ENCODE results near the gene LYZL6. TPM values are rescaled to one million over a fixed set of nuclear protein-coding genes. Genes with fewer than 3 reads are reported as not detected.
"Not testable (repeated sequence)": the region's sequence is repeated elsewhere in the genome, so short reads cannot be mapped to it uniquely, and the experiment has no call there.

Gene LYZL6
- total and polyA plus RNA-seq, 4 donors: not detected

DNA sequence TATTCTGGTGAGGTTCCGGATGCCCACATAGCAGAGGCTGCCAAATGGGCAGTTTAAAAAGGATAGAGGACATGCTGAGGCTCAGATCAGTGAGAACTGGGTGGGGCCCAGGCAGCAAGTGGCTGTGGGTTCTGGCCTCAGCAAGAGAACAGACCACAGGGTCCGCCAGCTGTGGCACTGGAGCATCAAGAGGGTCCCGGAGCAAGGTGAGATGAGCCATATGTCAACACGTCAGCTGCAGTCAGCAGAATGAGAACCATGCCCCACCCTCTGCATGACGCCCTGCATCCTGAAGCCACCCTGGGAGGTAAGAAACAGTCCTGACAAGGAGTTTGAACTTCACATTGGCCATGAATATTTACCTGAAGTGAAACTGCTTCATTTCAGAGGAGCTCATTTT lies 43.2 kb downstream of the LYZL6 start:
- TF ChIP-seq, protein P1, sequence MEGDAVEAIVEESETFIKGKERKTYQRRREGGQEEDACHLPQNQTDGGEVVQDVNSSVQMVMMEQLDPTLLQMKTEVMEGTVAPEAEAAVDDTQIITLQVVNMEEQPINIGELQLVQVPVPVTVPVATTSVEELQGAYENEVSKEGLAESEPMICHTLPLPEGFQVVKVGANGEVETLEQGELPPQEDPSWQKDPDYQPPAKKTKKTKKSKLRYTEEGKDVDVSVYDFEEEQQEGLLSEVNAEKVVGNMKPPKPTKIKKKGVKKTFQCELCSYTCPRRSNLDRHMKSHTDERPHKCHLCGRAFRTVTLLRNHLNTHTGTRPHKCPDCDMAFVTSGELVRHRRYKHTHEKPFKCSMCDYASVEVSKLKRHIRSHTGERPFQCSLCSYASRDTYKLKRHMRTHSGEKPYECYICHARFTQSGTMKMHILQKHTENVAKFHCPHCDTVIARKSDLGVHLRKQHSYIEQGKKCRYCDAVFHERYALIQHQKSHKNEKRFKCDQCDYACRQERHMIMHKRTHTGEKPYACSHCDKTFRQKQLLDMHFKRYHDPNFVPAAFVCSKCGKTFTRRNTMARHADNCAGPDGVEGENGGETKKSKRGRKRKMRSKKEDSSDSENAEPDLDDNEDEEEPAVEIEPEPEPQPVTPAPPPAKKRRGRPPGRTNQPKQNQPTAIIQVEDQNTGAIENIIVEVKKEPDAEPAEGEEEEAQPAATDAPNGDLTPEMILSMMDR (IDR thresholded peaks at IDR 0.05; ENCODE audit: control extremely low read depth, extremely low read depth): no peak
- Histone ChIP-seq H3K27ac (ENCODE audit: low read depth in 1 of 2, low read length in 1 of 2) (no peak overlapping the region), H3K36me3 (ENCODE audit: control insufficient read depth in 4 of 4, insufficient read depth in 4 of 4, low read length in 4 of 4) (no peaks in the 10 kb centered on the region), H3K27me3 (ENCODE audit: control insufficient read depth in 3 of 3, insufficient read depth in 3 of 3, low read length in 2 of 3) (no peaks in the 10 kb centered on the region), H3K4me3 (no peak overlapping the region), H3K4me1 (ENCODE audit: control insufficient read depth in 5 of 5, insufficient read depth in 5 of 5, low read length in 5 of 5) (no peaks in the 10 kb centered on the region), H3K9me3 (ENCODE audit: control insufficient read depth in 4 of 4, insufficient read depth in 3 of 4, low read length in 3 of 4) (no peaks in the 10 kb centered on the region), H3K9ac (ENCODE audit: insufficient read depth in 1 of 2, low read length in 2 of 2) (no peak overlapping the region)
- ATAC-seq (ENCODE audit: insufficient read depth, low FRiP score) (no peak), DNase-seq (no peak)
- WGBS, 2 donors: 76 to 89% methylated on average over 5 of the region's 5 CpGs

DNA sequence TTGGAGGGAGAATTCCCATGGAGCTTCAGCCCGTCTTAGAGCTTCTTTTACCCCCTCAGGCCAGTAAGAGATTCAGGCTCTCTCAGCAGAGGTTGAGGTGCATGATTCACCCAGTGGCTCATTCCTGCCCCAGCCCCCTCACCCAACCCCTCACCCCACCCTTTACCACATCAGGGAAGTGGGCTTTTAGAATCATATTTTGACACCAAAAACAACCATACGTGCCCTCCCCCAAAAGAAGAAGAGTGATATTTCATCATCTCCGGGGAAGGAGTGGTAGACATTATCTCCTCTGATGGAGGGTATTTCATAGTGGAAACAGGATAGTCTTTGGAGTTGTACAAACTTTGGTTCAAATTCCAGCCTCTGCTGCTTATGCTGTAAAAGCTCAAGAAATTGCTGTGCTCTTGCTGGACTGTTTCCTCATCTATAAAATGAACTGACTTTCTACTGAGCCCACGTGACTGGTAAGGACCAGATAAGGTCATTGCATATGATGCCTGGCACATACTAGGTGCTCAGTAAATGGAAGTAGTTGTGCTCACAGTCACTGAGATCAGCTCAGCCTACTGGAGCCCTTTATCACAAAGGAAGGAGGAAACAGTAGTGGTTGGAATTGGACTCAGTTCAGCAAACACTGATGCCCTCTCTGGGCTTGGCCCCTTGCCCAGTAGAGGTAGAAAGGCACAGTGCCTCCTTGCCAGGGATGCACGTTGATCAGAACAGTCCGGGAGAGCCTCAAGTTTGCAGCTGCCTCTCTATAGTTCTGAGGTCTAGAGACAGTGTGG lies 45.0 kb downstream of the LYZL6 start:
- H3K9me3 ChIP-seq (ENCODE audit: control insufficient read depth in 4 of 4, insufficient read depth in 3 of 4, low read length in 3 of 4): no peaks in the 10 kb centered on the region
- no peaks in the 10 kb centered on the region for H3K4me1 ChIP-seq (ENCODE audit: control insufficient read depth in 5 of 5, insufficient read depth in 5 of 5, low read length in 5 of 5)
- H3K36me3 ChIP-seq (ENCODE audit: control insufficient read depth in 4 of 4, insufficient read depth in 4 of 4, low read length in 4 of 4): no peaks in the 10 kb centered on the region
- TF ChIP-seq, protein P1 (IDR thresholded peaks at IDR 0.05; ENCODE audit: control extremely low read depth, extremely low read depth): no peak
- H3K27ac ChIP-seq (ENCODE audit: low read depth in 1 of 2, low read length in 1 of 2): no peak overlapping the region
- ATAC-seq (ENCODE audit: insufficient read depth, low FRiP score): no peak
- H3K4me3 ChIP-seq: no peak overlapping the region
- H3K9ac ChIP-seq (ENCODE audit: insufficient read depth in 1 of 2, low read length in 2 of 2): no peak overlapping the region
- WGBS, 2 donors: 27 to 51% methylated on average over 6 of the region's 6 CpGs
- H3K27me3 ChIP-seq (ENCODE audit: control insufficient read depth in 3 of 3, insufficient read depth in 3 of 3, low read length in 2 of 3): no peaks in the 10 kb centered on the region
- DNase-seq: no peak

DNA sequence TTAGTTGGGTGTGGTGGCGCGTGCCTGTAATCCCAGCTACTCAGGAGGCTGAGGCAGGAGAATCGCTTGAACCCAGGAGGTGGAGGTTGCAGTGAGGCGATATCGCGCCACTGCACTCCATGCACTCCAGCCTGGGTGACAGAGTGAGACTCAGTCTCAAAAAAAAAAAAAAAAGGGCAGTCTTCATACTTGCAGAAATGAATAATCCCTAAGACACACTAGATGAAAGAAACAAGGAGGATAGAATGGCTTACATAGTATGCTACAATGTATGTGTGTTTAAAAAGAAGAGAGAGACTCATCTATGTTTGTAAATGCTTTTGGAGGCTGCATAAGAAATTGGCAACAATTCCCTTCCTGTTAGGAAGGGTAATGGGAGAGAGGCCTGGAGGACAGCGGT lies 45.7 kb downstream of the LYZL6 start:
- H3K9me3 ChIP-seq (ENCODE audit: control insufficient read depth in 4 of 4, insufficient read depth in 3 of 4, low read length in 3 of 4); H3K36me3 ChIP-seq (ENCODE audit: control insufficient read depth in 4 of 4, insufficient read depth in 4 of 4, low read length in 4 of 4); H3K27ac ChIP-seq (ENCODE audit: low read depth in 1 of 2, low read length in 1 of 2); ATAC-seq (ENCODE audit: insufficient read depth, low FRiP score); H3K9ac ChIP-seq (ENCODE audit: insufficient read depth in 1 of 2, low read length in 2 of 2); DNase-seq; H3K27me3 ChIP-seq (ENCODE audit: control insufficient read depth in 3 of 3, insufficient read depth in 3 of 3, low read length in 2 of 3); H3K4me3 ChIP-seq; H3K4me1 ChIP-seq (ENCODE audit: control insufficient read depth in 5 of 5, insufficient read depth in 5 of 5, low read length in 5 of 5): not testable (repeated sequence)
- 92 to 96% methylated on average over 7 of the region's 7 CpGs for WGBS, 2 donors

DNA sequence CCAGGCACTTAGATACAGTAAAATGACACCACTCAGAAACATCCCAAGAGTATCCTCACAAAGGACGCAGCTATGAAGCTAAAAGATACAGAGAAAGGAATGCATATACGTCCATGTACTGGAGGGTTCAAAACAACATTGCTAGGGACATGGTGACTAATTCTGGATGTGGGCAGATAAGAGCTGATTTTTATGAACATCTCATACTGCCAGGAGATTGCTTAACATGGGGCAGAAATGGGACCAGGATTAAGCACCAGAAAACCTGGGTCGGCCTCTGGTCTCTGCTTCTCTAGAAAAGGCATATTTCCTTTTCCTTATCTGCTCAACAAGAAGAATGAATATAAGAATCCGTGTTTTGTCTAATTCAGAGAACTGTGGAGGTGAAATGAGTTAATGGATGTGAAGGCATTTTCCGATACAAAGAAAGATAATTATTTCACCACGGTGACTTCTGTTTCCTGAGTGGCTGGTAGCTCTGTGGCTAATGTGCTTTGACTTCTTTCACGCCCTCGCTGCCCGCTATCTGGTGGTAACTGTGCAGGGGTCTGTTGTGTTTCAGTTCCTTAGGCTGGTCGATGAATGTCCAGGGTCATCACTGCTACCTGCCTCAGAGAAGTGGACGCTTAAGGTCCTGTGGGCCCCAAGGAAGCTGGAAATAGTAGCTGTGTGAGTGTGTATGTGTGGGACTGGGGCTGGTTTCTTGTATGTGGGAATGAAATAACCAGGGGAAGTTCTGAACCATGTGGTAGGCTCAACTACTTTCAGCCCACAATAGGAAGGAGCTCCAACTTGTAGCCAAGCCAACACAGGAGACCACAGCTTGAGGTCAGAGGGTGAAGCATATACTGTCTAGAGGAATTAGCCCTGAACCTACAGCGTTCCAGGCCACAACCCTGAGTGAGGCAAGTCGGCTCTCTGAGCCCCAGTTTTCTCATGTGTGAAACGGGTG lies 47.6 kb downstream of the LYZL6 start:
- H3K9me3 ChIP-seq (ENCODE audit: control insufficient read depth in 4 of 4, insufficient read depth in 3 of 4, low read length in 3 of 4): no peaks in the 10 kb centered on the region
- no peaks in the 10 kb centered on the region for H3K36me3 ChIP-seq (ENCODE audit: control insufficient read depth in 4 of 4, insufficient read depth in 4 of 4, low read length in 4 of 4)
- H3K4me1 ChIP-seq (ENCODE audit: control insufficient read depth in 5 of 5, insufficient read depth in 5 of 5, low read length in 5 of 5): no peaks in the 10 kb centered on the region
- DNase-seq (no peak), ATAC-seq (ENCODE audit: insufficient read depth, low FRiP score) (no peak)
- WGBS, 2 donors: 35 to 63% methylated on average over 14 of the region's 14 CpGs
- H3K9ac ChIP-seq (ENCODE audit: insufficient read depth in 1 of 2, low read length in 2 of 2): no peak overlapping the region
- no peaks in the 10 kb centered on the region for H3K27me3 ChIP-seq (ENCODE audit: control insufficient read depth in 3 of 3, insufficient read depth in 3 of 3, low read length in 2 of 3)
- no peak overlapping the region for H3K27ac ChIP-seq (ENCODE audit: low read depth in 1 of 2, low read length in 1 of 2)
- H3K4me3 ChIP-seq: no peak overlapping the region
- TF ChIP-seq, protein P1 (IDR thresholded peaks at IDR 0.05; ENCODE audit: control extremely low read depth, extremely low read depth): no peak

Data from lung (tissue), 12 donors.